ENCODE results near the gene RNF125.

The RNF125 gene

DNA sequence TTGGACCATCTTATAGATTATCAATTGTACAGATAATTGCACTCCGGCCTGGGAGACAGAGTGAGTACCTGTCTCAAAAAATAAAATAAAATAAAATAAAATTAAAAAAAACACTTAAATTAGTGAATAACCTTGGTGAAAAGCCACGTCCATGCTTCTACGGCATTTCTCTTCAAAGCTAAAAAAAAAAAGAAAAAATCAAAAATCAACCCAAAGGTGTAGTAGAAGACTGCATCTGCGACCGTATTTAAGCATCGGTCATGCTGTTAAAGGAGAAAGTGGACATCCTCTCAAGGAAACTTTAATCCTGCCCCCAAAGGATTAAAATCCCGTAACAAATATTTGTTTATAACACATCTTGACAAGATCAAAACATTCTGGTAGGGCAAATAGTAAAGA lies 72.7 kb downstream of the RNF125 start:
- no peak for DNase-seq (ENCODE audit: low spot score)

GRCh38 chr18:32091724-32092421 lies 73.2 kb downstream of the RNF125 start, which contains the start of gene RNF138:
RNF138 (plus strand) TSS chr18:32091874; CDS start chr18:32092777, 903 bp downstream.
- peak; percentile 96 for DNase-seq (ENCODE audit: low spot score)

DNA sequence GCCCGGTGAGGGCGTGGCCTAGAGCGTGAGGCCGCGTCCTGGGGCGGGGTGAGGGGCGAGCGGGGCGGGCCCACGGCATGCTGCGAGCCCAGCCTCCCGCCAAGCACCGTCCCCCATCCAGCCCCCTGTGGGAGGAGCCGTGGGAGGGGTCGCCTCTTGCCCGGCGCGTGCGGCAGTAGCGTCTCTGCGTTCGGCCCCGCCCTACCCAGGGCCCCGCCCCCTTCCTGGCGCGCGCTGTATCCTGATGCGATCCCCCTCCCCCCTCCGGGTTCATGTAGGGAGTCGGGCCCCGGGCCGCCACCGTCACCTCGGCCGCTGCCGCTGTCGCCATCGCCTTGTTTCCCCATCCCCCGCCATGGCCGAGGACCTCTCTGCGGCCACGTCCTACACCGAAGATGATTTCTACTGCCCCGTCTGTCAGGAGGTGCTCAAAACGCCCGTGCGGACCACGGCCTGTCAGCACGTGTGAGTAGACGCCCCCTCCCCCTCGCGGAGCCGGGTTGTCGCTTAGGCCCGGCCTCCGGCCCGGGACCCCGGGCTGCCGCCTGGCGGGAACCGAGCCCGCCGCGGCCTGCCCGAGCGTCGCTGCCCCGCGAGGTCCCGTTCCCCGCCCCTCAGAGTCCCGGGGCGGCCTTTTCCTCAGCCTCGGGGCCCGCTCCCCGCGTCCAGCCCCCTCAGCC lies 73.9 kb downstream of the RNF125 start:
- peak; percentile 97 for DNase-seq (ENCODE audit: low spot score)

- peak; percentile 79 for DNase-seq (ENCODE audit: low spot score)
Observed at GRCh38 chr18:32093102-32093511, 74.5 kb downstream of the RNF125 start.

GRCh38 chr18:32093523-32093922 lies 74.9 kb downstream of the RNF125 start:
- no peak for DNase-seq (ENCODE audit: low spot score)

DNA sequence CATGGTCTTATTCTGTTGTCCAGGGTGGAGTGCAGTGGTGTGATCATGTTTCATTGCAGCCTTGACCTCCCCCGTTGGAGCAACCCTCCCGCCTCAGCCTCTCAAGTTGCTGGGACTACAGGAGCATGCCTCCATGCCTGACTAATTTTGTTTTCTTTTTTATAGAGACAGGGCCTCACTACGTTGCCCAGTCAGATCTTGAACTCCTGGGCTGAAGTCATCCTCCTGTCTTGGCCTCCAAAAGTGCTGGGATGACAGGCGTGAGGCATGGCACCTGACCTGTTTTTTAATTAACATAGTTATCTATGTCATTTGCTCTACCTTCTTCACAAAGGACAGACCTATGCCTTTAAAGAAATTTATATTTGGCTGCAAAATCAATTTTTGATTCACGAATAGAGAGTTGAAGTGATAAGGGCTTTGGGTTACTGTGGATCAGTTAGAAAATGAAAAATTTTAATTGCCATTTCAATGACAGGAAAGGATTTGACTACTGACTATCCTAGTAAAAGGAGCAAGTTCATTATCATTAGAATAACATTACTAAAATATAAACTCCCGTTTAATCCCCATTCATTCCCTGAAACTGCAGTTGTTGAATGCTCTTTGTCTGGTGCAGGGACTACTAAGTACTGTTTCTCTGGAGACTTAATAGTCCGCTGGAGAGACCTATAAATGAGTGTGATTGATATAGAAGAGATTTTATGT lies 76.7 kb downstream of the RNF125 start:
- no peak for DNase-seq (ENCODE audit: low spot score)

GRCh38 chr18:32095900-32096229 lies 77.2 kb downstream of the RNF125 start:
- DNase-seq (ENCODE audit: low spot score): no peak

GRCh38 chr18:32096946-32097345 lies 78.3 kb downstream of the RNF125 start:
- no peak for DNase-seq (ENCODE audit: low spot score)

GRCh38 chr18:32104516-32104915 lies 85.9 kb downstream of the RNF125 start:
- no peak for DNase-seq (ENCODE audit: low spot score)

DNA sequence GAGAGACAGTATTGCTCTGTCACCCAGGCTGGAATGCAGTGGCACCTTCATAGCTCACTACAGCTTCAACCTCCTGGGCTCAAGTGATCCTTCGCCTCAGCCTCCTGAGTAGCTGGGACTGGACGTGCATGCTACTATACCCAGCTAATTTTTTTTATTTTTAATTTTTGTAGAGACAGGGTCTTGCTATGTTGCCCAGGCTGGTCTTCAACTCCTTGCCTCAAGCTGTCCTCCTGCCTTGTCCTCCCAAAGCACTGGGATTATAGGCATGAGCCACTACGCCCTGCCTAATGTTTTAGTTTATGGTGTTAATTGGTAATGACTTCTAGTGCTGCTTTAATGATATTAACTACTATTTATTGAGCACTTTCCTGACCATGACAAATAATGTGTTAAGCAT lies 91.4 kb downstream of the RNF125 start:
- DNase-seq (ENCODE audit: low spot score): no peak

DNA sequence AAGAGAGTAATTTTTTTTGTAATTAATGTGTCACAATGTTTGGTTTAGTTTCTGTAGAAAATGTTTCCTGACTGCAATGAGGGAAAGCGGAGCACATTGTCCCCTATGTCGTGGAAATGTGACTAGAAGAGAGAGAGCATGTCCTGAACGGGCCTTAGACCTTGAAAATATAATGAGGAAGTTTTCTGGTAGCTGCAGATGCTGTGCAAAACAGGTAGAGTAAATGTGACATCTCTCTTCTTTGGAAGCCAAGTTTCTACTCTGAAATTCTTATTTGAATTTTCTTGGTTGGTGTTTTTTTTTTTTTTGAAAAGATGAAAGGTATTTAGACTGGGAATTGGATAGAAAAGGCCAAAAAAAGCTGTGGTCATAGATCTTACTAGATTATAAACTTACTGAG lies 93.1 kb downstream of the RNF125 start:
- no peak for DNase-seq (ENCODE audit: low spot score)

DNA sequence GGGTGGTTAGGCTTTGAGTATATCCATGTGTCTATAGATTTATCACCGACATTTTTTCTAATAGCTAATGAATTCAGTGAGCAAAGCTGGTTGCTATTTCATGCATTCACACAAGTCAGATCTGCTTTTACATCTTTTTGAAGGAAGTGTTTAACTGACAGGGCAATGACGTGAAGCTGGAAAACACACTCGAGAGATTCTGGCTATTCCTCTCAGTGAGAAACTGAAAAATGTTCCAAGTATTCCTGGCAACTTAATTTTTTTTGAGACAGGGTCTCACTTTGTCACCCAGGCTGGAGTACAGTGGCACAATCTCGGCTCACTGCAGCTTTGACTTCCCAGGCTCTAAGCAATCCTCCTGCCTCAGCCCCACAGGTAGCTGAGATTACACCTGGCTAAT lies 94.2 kb downstream of the RNF125 start:
- DNase-seq (ENCODE audit: low spot score): no peak

GRCh38 chr18:32114293-32114942 lies 95.8 kb downstream of the RNF125 start:
- no peak for DNase-seq (ENCODE audit: low spot score)

GRCh38 chr18:32122039-32122438 lies 103.4 kb downstream of the RNF125 start:
- no peak for DNase-seq (ENCODE audit: low spot score)
